ENCODE results near the gene EXD1.
"Not testable (repeated sequence)": the region's sequence is repeated elsewhere in the genome, so short reads cannot be mapped to it uniquely, and the experiment has no call there.

DNA sequence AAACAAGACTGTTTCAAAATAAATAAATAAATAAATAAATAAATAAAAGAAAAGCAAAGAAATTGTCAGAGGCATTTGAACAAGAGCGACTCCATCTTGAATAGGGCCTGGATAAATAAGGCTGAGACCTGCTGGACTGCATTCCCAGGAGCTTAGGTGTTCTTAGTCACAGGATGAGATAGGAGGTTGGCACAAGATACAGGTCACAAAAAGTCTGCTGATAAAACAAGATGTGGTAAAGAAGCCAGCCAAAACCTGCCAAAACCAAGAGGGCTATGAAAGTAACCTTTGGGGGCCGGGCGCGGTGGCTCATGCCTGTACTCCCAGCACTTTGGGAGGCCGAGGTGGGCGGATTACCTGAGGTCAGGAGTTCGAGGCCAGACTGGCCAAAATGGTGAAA lies 91.4 kb downstream of the EXD1 start:
- TF ChIP-seq GABPA (IDR thresholded peaks at IDR 0.05; ENCODE audit: low read depth, low read length); GABPA (CRISPR knock-in tag; IDR thresholded peaks at IDR 0.05; ENCODE audit: low read depth); TAF1 (CRISPR knock-in tag; IDR thresholded peaks at IDR 0.05); PHF5A (CRISPR knock-in tag; IDR thresholded peaks at IDR 0.05; ENCODE audit: low read depth, unreplicated experiment); TMF1 (CRISPR knock-in tag; IDR thresholded peaks at IDR 0.05; ENCODE audit: low read depth); HOXA7 (CRISPR knock-in tag; IDR thresholded peaks at IDR 0.05); SALL2 (CRISPR knock-in tag; IDR thresholded peaks at IDR 0.05): not testable (repeated sequence)
- TF ChIP-seq, protein P1, sequence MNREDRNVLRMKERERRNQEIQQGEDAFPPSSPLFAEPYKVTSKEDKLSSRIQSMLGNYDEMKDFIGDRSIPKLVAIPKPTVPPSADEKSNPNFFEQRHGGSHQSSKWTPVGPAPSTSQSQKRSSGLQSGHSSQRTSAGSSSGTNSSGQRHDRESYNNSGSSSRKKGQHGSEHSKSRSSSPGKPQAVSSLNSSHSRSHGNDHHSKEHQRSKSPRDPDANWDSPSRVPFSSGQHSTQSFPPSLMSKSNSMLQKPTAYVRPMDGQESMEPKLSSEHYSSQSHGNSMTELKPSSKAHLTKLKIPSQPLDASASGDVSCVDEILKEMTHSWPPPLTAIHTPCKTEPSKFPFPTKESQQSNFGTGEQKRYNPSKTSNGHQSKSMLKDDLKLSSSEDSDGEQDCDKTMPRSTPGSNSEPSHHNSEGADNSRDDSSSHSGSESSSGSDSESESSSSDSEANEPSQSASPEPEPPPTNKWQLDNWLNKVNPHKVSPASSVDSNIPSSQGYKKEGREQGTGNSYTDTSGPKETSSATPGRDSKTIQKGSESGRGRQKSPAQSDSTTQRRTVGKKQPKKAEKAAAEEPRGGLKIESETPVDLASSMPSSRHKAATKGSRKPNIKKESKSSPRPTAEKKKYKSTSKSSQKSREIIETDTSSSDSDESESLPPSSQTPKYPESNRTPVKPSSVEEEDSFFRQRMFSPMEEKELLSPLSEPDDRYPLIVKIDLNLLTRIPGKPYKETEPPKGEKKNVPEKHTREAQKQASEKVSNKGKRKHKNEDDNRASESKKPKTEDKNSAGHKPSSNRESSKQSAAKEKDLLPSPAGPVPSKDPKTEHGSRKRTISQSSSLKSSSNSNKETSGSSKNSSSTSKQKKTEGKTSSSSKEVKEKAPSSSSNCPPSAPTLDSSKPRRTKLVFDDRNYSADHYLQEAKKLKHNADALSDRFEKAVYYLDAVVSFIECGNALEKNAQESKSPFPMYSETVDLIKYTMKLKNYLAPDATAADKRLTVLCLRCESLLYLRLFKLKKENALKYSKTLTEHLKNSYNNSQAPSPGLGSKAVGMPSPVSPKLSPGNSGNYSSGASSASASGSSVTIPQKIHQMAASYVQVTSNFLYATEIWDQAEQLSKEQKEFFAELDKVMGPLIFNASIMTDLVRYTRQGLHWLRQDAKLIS (CRISPR knock-in tag; IDR thresholded peaks at IDR 0.05) = not testable (repeated sequence)
- TF ChIP-seq, protein P2, sequence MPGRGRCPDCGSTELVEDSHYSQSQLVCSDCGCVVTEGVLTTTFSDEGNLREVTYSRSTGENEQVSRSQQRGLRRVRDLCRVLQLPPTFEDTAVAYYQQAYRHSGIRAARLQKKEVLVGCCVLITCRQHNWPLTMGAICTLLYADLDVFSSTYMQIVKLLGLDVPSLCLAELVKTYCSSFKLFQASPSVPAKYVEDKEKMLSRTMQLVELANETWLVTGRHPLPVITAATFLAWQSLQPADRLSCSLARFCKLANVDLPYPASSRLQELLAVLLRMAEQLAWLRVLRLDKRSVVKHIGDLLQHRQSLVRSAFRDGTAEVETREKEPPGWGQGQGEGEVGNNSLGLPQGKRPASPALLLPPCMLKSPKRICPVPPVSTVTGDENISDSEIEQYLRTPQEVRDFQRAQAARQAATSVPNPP (CRISPR knock-in tag; IDR thresholded peaks at IDR 0.05) = not testable (repeated sequence)
- TF ChIP-seq, protein P3, sequence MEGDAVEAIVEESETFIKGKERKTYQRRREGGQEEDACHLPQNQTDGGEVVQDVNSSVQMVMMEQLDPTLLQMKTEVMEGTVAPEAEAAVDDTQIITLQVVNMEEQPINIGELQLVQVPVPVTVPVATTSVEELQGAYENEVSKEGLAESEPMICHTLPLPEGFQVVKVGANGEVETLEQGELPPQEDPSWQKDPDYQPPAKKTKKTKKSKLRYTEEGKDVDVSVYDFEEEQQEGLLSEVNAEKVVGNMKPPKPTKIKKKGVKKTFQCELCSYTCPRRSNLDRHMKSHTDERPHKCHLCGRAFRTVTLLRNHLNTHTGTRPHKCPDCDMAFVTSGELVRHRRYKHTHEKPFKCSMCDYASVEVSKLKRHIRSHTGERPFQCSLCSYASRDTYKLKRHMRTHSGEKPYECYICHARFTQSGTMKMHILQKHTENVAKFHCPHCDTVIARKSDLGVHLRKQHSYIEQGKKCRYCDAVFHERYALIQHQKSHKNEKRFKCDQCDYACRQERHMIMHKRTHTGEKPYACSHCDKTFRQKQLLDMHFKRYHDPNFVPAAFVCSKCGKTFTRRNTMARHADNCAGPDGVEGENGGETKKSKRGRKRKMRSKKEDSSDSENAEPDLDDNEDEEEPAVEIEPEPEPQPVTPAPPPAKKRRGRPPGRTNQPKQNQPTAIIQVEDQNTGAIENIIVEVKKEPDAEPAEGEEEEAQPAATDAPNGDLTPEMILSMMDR (CRISPR knock-in tag; IDR thresholded peaks at IDR 0.05) = not testable (repeated sequence)

Measured in HepG2 (cell line).